Inferior parietal cortex (tissue), 1 donor: ENCODE results near the gene SERPINA3.
"Not testable (repeated sequence)": the region's sequence is repeated elsewhere in the genome, so short reads cannot be mapped to it uniquely, and the experiment has no call there.

ENCODE experiments used
- DNase-seq: peaks from one replicate; pipeline ENCODE4 v3.0.0-alpha.2; 2016; ENCODE audit errors: extremely low spot score

The SERPINA3 gene

DNA sequence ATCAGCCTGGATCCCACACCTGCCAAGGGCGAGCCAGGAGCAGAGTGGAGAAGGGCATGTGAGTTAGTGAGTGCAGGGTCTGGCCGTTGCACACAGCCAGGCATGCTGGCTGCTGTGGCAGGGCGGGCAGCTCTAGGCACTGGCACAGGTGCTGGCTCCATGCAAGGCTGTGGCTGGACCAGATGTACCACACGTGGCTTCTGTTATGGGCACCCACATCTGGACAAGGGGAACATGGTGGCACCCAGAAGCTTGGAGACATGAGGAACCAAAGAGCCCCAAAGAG lies 20.1 kb downstream of the SERPINA3 start:
- DNase-seq, result no peak

DNA sequence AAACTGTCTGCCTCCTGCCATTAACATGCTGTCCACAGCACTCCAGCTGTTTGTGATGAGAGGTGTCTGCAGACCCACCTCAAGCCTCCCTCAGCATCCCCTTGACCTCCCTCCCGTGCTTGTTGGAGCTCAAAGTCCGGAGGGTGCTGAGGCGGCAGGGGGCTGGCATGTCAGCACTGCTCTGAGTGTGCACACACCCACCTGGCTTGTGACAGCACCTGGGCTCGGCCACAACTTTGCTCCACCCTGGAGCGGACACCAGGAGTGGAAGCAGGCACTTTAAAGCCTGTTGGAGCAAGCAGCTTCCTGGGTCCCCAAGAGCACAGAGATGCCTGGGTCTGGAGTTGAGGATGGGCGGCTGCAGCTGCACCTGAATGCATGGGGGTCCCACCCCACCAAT lies 20.9 kb downstream of the SERPINA3 start:
- no peak for DNase-seq

DNA sequence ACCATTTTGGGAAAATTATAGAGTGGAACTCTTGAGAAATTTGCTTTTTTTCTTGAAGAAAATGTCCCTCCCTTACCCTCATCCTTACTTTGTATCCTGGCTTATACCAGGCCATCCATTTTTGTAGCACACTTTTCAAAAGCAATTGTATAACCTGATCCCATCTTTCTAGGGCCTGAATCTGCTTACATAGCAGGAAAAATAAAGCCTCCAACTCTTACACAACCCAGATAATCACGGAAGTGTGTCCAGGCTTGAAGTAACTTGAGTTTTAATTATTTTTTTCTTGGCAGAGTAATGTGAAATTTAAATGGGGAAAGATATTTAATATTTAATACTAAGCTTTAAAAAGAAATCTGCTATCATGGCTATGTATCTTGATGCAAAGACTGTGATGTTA lies 23.0 kb downstream of the SERPINA3 start:
- no peak for DNase-seq

DNA sequence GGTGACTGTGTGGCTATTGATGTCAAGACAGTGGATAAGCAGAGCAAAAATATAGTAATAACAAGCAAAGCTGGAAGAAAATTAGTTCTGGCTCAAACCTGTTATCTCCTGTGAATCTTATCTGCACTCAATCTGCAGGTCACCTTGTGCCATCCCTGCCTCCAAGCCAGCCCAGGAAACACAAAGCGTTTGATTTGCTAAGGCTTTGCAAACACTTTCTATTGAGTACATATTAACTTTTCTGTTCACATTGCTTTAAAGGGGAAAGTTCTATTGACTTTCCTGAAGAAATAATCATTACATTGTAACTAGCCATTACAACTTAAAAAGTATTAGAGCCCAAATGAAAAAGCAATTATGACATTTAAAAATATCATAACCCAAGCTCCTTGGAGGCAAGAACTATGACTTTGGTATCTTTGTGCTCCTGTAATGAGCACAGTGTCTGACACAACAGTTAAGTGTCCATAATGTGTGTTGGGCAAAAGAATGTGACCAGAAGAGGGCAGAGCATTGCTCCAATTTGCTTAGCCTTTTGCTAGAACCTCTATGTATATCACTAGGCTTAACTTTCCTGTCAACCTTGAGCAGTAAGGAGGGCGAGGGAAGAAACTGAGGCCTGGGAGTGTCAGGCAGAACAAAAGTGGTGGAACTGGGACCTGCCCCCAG lies 24.7 kb downstream of the SERPINA3 start:
- no peak for DNase-seq

DNA sequence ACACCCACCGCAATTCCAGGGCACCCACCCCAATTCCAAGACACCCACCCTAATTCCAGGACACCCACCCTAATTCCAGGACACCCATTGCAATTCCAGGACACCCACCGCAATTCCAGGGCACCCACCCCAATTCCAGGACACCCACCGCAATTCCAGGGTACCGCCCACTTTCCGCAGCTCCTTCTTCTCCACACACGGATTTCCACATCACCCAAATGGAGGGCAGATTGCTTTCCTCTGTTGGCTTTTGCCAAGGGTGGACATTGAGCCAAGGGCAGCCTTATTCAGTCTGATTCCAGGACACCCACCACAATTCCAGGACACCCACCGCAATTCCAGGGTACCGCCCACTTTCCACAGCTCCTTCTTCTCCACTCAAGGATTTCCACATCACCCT lies 25.6 kb downstream of the SERPINA3 start:
- DNase-seq, result not testable (repeated sequence)

DNA sequence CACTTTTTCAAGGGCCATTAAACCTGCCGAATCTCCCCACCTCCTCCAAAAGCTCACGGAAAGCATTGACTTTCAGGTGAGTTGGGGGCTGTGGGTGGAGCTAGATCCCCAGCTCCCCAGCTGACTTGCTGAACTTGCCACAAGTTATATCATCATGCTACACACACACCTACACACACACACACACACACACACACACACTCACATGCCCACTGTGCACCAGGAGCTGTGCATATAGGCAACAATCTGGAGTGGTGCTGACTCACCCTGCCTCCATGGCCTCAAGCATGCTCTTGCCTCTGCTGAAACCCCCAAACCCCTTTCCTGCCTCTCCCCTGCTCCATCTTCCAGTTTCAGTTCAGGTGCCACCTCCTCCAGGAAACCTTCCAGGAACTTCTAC lies 26.1 kb downstream of the SERPINA3 start:
- no peak for DNase-seq

DNA sequence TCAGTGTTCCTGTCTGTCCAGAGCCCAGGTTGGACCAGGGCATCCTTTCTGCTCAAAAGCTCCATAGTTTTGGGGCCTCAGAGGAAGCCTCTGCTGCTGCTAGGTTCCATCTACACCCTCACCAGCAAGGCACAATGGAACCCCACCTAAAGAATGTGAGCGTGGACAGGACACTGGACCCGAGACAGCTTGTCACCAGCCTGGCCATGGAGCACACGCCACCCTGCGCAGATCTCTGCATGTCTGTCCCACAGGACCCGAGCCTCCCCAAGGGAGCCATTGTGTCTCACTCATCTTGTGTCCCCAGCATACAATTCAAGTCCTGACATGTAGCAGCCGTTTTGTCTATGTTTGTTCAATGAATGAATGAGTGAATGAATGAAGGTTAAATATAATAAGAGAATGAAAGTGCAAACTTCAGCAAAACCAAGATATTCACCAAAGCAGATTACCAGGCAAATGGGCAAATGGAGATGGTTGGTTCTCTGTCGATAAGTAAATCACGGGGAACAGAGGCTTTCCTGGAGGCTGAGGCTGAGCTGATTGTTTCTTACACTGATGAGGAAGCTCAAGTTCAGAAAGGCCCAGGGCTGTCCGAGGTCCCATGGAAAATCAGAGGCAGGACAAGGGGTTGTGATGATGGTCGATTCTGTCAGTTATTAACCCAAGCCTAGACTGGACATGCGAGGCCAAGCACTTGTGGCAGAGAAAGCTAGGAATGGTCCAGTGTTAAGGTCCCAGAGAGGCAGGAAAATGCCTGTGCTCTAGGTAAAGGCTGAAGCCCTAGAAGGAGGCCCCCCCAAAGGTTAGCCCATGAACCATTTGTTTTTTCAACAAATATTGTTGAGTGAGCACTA lies 27.0 kb downstream of the SERPINA3 start:
- DNase-seq, result no peak

DNA sequence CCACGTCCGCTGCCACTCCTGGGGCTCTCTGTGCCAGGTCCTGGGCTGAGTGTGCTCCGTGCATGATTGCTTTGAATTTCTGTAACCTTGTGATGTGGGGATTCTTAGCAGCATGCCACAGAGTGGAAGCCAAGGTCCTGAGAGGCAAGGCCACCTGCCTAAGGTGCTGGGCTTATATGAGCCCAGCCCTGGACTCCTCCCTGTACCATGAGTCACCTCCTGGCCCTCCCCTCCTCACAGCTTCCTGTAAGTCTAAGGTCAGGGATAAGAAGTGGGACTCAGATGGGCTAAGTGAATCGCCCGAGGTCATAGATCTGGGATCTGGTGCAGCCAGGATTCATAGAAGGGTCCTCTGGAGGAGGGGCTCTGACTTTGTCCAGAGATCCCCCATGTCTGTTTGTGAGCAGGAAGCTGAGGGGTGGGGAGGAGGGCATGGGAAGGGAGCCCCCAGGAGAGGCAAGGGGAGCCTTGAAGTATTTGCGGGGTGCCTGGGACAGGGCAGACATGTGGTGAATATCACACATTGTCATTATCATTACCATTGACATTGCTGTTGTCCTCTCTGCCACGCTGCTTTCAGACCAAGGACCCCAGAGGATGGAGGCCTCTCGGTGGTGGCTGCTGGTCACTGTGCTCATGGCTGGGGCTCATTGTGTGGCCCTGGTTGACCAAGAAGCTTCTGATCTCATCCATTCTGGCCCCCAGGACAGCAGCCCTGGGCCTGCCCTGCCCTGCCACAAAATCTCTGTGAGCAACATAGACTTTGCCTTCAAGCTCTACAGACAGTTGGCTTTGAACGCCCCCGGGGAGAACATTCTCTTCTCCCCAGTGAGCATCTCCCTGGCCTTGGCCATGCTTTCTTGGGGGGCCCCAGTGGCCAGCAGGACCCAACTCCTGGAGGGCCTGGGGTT lies 28.8 kb downstream of the SERPINA3 start:
- DNase-seq, result no peak

DNA sequence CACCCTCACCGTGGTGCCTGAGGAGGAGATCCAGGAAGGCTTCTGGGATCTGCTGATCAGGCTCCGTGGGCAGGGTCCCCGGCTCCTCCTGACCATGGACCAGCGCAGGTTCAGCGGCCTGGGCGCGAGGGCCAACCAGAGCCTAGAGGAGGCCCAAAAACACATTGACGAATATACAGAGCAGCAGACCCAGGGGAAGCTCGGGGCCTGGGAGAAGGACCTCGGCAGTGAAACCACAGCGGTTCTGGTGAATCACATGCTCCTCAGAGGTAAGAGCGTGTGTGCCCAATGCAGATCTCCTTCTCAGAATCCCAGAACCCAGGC lies 29.4 kb downstream of the SERPINA3 start:
- no peak for DNase-seq

DNA sequence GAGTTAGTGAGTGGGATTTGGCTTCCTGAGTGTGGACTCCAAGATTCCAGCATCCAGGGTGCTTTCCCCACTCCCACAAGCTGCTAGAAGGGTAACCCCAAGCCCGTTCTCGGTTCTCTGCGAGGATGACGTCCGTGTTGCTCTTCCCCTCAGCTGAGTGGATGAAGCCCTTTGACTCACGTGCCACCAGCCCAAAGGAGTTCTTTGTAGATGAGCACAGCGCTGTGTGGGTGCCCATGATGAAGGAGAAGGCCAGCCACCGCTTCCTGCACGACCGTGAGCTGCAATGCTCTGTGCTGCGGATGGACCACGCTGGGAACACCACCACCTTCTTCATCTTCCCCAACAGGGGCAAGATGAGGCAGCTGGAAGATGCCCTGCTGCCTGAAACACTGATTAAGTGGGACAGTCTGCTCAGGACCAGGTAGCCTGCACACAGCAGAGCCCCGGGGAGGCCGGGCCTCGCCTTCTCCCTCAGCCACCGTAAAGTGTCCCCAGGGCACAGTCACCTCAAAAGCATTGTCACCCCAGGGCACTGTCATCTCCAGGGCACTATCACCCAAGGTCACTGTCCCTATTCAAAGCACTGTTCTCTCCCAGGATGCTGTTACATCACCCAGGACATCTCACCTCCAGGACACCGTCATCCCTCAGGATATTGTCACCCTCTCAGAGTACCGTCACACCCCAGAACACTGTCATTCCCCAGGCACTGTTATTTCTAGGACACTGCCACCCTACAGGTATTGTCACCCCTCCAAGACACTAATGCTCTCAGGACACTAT lies 31.3 kb downstream of the SERPINA3 start:
- DNase-seq, result no peak

DNA sequence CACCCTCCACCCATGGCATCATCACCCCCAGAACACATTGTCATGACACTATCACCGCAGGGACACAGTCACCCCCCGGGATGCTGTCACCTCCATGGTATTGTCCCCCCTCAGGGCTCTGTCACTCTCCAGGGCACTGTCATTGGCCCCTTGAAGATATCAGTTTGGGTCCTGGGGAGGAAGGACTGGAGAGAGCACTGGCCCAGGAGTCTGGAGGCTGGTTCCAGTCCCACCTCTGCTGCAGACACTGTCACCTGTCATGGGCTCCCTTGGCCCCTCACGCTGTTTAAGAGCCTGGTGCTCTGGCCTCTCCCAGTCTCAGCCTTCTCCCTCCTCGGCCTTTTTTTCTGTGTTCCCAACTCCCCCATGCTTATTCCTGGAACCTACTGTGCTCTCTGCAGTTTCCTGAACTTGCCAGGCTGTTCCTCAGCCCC lies 31.9 kb downstream of the SERPINA3 start:
- no peak for DNase-seq

DNA sequence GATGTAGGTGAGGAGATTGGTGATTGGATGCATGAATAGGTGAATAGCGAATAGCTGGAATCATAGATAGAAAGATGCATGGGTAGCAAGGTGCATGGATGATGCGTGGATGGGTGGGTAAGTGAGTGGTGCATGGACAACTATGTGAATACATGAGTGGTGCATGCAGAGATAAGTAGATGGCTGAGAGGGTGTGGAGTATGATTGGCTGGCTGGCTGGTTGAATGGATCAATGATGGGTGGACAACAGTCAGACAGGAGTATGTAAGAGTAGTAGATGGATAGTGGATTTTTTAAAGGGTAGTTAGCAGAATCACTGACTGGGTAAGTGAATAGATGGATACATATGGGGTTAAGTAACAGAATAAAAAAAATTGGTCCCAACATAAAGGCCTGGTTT lies 33.9 kb downstream of the SERPINA3 start:
- no peak for DNase-seq

DNA sequence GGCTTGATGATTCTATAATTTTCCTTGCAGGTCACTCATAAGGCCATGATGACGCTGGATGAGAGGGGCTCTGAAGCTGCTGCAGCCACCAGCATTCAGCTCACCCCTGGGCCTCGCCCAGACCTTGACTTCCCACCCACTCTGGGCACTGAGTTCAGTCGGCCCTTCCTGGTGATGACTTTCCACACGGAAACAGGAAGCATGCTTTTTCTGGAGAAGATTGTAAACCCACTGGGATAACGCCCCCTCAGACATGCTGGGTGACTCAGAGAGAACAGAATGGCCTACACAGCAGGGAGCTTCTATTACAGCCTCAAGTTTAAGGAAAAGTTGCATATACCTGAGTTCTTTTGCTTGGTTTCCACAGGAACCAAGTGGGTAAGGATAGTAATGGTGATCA lies 34.3 kb downstream of the SERPINA3 start:
- DNase-seq, result peak; percentile 7

DNA sequence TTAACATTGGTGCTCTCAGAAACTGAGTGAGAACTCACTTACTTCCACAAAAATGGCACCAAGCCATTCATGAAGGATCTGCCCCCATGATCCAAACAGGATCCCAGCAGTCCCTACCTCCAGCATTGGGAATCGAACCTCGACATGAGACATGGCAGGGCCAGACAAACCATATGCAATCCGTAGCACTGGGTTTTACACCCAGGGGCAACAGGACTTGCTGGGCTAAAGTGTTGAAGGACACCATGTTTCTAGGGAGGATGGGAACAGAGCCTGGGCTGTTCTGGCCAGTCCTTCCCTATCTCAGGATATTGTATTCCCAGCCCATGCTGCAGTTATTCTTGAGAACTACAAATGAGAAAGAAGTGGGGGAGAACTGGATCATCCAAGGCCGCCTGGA lies 36.6 kb downstream of the SERPINA3 start:
- DNase-seq, result no peak

DNA sequence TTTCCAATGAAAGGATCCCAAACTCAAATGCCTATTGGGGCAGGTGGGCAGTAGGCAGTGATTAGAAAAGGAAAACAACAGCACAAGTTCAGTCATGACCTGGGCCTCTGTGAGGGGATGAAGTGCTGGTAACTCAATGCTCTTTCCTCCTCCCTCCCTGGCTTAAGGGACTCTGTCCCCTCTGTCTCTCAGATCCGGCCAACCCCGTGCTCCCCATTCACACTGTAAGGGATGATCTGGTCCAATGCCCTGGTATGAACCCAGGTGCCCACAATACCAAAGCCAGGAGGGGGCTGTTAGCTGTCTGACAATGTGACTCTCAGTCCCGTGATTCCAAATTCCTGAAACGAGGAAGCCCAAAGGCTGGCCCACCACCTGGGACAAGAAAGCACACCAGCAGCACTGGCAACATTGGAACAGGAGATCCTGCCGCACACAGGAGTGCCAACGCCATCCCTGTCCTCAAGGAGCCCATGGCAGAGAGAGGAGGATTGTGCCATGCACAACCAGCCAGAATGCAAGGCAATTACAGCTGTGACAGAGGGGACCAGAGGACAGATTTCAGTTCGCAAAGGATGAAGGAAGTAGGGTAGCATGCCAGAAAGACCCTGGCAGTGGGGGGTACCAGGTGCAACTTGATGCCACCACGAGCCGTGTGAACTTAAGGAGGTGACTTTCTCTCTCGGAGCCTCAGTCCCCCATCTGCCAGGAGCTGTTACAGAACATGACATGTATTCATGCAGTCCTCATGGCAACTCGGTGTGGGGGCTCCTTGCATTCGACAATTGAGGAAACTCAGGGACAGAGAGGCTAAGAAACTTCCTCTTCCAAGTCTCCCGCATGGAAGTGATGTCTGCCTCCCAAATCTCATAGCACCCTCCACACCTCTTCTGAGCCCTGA lies 37.6 kb downstream of the SERPINA3 start:
- DNase-seq, result no peak

DNA sequence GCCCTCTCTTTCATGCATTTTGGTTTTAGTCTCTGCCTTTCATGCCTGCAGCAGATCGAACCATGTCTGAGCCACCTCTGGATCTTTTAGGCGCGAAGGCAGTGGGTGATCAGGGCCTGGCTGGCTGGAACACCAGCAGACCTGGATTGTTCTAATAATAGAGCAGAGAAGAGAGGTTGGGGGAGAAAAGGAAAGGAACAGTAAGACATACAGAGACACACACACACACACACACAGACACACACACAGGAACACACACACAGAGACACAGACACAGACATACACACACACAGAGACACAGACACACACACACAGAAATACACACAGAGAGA lies 38.2 kb downstream of the SERPINA3 start:
- DNase-seq, result no peak

DNA sequence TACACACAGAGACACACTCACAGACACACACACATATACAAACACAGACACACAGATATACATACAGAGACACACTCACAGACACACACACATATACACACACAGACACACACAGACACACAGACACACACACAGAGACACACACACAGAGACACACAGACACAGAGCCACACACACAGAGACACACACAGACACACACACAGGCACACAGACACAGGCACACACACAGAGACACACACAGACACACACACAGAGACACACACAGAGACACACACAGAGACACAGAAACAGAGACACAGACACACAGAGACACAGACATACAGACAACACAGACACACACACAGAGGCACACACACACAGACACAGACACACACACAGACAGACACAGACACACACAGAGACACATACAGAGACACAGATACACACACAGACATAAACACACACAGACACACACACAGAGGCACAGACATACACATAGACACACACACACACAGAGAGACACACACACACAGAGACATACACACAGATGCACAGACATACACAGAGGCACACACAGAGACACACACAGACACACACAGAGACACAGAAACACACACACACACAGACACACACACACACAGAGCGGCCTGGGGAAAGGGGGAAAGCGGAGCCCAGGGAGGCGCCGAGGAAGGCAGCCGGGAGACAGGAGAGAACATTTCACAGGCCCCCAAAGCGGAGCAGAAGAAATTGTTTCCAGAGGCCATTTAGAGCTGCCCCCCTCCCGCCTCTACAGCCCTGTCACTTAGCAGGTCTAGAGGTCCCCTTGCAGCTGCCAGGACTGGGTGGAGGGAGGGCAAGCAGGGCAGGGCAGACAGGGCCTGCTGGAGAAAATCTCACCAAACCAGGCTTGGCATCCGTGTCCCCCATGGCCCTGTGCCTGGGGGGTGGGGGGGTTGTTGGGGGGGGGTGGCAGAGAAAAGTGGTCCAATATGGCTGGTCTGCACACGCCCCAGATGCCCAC lies 38.9 kb downstream of the SERPINA3 start:
- no peak for DNase-seq

DNA sequence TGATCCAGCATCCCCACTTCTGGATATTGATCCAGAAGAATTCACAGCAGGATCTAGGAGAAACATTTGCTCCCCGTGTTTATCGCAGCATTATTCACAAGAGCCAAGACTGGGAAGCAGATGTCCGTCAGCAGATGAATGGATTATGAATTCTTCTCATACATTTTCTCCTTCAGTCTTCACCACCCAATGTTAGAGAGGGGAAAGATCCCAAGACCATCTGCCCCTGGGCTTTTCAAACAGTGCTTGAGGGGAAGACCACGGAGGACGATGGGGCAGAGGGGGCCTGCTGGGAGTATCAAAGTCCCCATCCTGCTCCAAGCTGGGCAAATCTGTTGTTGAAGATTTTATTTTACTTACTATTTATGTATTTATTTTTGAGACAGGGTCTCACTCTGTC lies 41.1 kb downstream of the SERPINA3 start:
- no peak for DNase-seq

DNA sequence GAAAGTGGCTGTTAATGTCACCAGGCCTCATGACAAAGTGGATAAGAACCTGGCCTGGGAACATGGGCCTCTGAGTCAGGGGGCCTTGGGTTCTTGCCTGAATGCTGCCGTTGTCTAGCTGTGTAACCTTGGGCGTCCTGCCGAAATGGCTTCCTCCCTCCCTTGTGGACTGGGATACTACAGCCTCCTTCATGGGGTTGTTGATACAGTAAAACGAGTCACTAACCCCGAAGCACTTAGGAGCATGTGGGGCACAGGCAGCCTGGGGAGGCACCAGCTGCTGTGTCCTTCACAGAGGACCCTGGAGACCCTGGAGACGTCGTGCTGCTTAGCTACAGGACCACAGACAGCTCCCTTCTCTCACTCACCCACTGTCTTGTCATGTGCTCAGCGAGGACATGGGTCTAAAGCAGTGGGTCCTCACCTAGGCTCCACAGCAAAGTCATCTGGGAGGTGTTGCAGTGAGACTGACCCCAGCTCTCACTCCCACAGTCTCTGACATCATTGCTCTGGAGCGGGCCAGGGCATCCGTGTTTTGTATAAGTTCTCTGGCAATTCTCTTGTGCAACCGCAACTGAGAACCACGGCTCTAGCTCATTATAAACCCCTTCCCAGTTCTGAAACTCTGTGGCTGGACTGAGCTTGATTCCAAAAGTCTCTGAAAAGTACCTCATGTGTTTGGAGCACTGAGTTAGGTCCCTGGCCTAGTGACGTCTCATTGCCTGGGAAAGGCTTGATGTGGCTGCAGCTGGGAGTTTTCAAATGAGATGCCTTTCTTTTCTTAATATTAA lies 42.1 kb downstream of the SERPINA3 start:
- no peak for DNase-seq
